Measurements from ENCODE around the gene THSD4. TPM values are rescaled to one million over a fixed set of nuclear protein-coding genes. Genes with fewer than 3 reads are reported as not detected.

The THSD4 gene
- total RNA-seq, 2 experiments from 2014 or later = not detected

DNA sequence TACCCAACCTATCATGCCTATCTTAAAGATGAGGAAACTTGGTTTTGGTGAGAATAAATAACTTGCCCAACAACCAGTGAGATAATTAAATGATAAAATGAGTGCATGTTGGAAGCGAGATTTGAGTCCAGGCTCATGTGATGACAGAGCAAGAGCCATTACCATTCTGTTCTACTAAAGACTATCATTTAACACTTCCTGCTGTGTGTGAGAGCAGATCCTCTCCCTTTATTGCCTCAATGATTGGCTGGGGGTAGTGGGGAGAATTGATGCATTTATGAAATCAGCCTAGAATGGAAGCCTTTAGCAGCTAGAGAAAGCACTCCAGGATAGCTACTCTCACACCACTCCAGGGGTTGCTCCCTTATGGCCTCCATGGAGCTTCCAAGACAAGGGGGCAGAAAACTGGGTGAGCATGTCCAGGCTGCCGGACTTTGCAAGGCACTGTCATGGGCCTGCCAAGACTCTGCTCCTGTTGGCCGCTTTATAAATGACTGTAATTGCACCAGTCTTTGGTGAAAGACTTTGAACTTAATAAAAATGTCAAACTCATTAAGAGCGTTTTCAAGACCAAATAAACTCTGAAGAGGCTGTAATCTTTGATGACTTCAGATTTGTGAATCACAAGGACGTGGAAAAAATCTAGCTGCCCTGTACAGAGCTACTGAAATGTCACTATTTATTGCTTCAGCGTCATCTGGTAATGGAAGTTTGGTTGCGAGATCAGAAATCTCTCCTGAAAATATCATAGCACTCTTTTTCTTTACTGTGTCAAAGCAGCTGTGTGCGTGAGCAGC is 486.0 kb downstream of the THSD4 start:
- Mint-ChIP-seq H3K4me3 (no peak overlapping the region), H3K27me3 (peaks cover 9% of the 10 kb centered on the region), H3K9me3 (peaks cover 2% of the 10 kb centered on the region), H3K36me3 (ENCODE audit: low read depth) (no peaks in the 10 kb centered on the region), H3K27ac (no peak overlapping the region), H3K4me1 (ENCODE audit: low read depth) (no peaks in the 10 kb centered on the region)
- ATAC-seq = no peak
- TF ChIP-seq, protein P1, sequence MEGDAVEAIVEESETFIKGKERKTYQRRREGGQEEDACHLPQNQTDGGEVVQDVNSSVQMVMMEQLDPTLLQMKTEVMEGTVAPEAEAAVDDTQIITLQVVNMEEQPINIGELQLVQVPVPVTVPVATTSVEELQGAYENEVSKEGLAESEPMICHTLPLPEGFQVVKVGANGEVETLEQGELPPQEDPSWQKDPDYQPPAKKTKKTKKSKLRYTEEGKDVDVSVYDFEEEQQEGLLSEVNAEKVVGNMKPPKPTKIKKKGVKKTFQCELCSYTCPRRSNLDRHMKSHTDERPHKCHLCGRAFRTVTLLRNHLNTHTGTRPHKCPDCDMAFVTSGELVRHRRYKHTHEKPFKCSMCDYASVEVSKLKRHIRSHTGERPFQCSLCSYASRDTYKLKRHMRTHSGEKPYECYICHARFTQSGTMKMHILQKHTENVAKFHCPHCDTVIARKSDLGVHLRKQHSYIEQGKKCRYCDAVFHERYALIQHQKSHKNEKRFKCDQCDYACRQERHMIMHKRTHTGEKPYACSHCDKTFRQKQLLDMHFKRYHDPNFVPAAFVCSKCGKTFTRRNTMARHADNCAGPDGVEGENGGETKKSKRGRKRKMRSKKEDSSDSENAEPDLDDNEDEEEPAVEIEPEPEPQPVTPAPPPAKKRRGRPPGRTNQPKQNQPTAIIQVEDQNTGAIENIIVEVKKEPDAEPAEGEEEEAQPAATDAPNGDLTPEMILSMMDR (IDR thresholded peaks at IDR 0.05) = no peak
- ChIA-PET POLR2A (no interaction called here), CTCF (no interaction called here)
- intact Hi-C loops (cut with micrococcal nuclease) = no loop called here
- DNase-seq = no peak

DNA sequence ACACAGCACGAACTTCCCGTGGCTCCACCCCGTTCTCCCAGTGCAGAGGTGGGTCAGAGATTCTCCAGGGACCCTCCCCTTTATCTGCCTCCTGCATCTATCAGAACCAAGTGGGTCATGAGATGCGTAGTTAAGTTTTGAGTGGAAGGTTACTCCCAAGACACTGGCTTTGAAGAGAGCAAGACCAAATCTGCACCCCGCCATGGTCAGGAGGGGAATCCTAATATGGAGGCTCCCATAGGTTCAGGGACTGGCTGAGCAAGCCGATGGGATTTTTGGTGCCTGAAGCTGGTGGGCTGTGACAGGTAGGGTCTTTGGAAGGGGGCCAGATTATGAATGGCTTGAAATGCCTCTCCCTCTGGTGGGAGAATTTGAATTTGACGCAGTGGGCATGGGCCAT is 488.1 kb downstream of the THSD4 start:
- Mint-ChIP-seq H3K27me3 (peaks cover 12% of the 10 kb centered on the region), H3K36me3 (ENCODE audit: low read depth) (no peaks in the 10 kb centered on the region), H3K4me1 (ENCODE audit: low read depth) (no peaks in the 10 kb centered on the region), H3K27ac (no peak overlapping the region), H3K4me3 (no peak overlapping the region), H3K9me3 (peaks cover 2% of the 10 kb centered on the region)
- CTCF ChIA-PET = no interaction called here
- intact Hi-C loops (cut with micrococcal nuclease) = no loop called here
- TF ChIP-seq, protein P1 (IDR thresholded peaks at IDR 0.05) = no peak
- ATAC-seq (no peak), DNase-seq (no peak)
- POLR2A ChIA-PET = no interaction called here

DNA sequence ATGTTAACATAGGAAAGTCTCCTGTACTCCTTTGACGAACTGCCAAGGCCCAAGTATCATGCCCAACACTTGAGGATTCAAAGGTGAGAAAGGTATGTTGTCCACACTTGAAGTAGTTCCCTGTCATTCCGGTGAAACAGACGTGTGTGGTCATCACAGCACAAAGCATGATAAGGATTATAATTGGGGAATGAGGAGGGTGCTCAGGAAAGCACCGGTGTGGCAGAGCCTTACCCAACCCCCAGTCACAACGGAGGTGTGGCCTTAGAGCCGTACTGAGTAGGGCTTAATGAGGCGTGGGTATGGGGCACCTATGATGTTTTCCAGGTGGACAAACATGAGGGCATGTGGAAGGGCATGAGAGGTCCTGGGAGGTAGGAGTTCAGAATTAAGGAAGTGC is 492.1 kb downstream of the THSD4 start:
- DNase-seq (no peak), ATAC-seq (no peak)
- Mint-ChIP-seq H3K9me3 (peaks cover 2% of the 10 kb centered on the region), H3K4me1 (ENCODE audit: low read depth) (no peaks in the 10 kb centered on the region), H3K27ac (no peak overlapping the region), H3K36me3 (ENCODE audit: low read depth) (no peaks in the 10 kb centered on the region), H3K27me3 (peaks cover 12% of the 10 kb centered on the region), H3K4me3 (no peak overlapping the region)
- intact Hi-C loops (cut with micrococcal nuclease) = no loop called here
- POLR2A ChIA-PET = no interaction called here
- TF ChIP-seq, protein P1 (IDR thresholded peaks at IDR 0.05) = no peak
- CTCF ChIA-PET = no interaction called here

DNA sequence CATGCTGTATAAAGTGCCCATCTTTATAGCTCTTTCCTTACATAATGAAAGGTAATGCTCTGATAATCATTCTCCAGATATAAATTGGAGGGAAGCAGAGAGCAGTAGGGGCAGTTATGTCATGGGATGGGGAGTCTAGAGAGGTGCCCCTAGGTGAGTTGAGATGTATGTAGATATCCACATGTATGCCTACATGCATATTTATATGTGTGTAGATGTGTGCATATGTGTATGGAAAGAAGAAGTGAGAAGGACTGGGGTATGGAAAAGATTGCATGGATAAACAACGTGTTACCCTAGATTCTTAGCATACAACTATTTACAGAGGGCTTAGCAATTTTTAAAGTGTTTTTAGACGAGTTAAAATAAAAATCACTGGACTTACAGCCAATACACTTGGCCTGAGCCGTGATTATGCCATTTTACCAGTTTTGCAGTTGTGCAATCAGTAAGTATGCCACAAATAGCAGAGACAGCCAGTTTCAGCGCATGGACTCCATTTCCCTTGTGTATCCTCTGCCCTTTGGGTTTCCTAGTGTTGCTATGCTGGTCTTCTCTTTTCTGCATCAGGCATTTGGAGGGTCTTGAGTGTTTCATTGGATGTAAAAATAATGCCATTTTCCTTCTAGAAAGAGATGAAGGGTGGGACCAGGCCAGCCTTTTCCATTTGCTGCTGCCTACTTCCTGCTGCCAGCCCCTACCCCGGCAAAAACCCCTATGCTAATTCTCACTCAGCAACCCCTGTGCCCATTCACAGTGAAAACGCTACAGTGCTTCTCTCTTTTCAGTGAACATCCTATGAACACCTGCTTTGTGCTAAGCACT is 495.7 kb downstream of the THSD4 start:
- Mint-ChIP-seq H3K4me3 (no peak overlapping the region), H3K9me3 (no peaks in the 10 kb centered on the region), H3K27me3 (peaks cover 7% of the 10 kb centered on the region), H3K4me1 (ENCODE audit: low read depth) (no peaks in the 10 kb centered on the region), H3K27ac (no peak overlapping the region), H3K36me3 (ENCODE audit: low read depth) (no peaks in the 10 kb centered on the region)
- ATAC-seq = no peak
- ChIA-PET CTCF (no interaction called here), POLR2A (no interaction called here)
- intact Hi-C loops (cut with micrococcal nuclease) = no loop called here
- DNase-seq = no peak
- TF ChIP-seq, protein P1 (IDR thresholded peaks at IDR 0.05) = no peak

Measured in activated CD8-positive, alpha-beta T cell treated with anti-CD3 and anti-CD28 coated beads for 36 hours (primary cell).